IMR-90 (cell line): ENCODE measurements around the gene PCK2. TPM values are rescaled to one million over a fixed set of nuclear protein-coding genes. Genes with fewer than 3 reads are reported as not detected.

Source experiments
- CEBPB ChIP-seq: IDR thresholded peaks from 2 replicates; pipeline ENCODE4 v1.6.1; 2012; ENCODE audit warnings: low read depth, low read length, improper control_type of control experiment
- RFX5 ChIP-seq: IDR thresholded peaks from 2 replicates; pipeline ENCODE4 v1.8.0; 2012; ENCODE audit warnings: low read depth, mild to moderate bottlenecking, low read length, moderate library complexity
- SMC3 ChIP-seq: fragments of 150-350 bp; IDR thresholded peaks from 2 replicates; pipeline ENCODE4 v1.6.1; 2016; ENCODE audit warnings: low read depth, mild to moderate bottlenecking, antibody characterized with exemption, low read length, moderate library complexity
- polyA plus RNA-seq, 3 experiments: library from polyadenylated mRNA; depleted of rRNA; stranded (reverse); fragments of >200 nt; gene quantifications; 2 replicates each; pipeline ENCODE4 v1.2.3, GENCODE V29; 2012; ENCODE audit warnings: low replicate concordance in 1 of 3
- total RNA-seq: library from RNA; depleted of rRNA; stranded (reverse); fragments of >200 nt; gene quantifications from 2 replicates; pipeline ENCODE4 v1.2.3, GENCODE V29; 2012
- TF ChIP-seq, protein P1 (sequence below): fragments of 150-350 bp; IDR thresholded peaks from 2 replicates; pipeline ENCODE4 v1.6.1; 2016; ENCODE audit warnings: low read depth, mild to moderate bottlenecking, low read length, moderate library complexity, borderline replicate concordance
- TF ChIP-seq, protein P2 (sequence below): conservative IDR thresholded peaks from 2 replicates; pipeline ENCODE4 v1.5.1; 2012; ENCODE audit warnings: mild to moderate bottlenecking, low read depth, low read length, improper control_type of control experiment

PCK2 gene
- total and polyA plus RNA-seq, 2 of the 4 experiments (the other 2 are of a cell fraction) = 13.4 to 29.4 TPM

DNA sequence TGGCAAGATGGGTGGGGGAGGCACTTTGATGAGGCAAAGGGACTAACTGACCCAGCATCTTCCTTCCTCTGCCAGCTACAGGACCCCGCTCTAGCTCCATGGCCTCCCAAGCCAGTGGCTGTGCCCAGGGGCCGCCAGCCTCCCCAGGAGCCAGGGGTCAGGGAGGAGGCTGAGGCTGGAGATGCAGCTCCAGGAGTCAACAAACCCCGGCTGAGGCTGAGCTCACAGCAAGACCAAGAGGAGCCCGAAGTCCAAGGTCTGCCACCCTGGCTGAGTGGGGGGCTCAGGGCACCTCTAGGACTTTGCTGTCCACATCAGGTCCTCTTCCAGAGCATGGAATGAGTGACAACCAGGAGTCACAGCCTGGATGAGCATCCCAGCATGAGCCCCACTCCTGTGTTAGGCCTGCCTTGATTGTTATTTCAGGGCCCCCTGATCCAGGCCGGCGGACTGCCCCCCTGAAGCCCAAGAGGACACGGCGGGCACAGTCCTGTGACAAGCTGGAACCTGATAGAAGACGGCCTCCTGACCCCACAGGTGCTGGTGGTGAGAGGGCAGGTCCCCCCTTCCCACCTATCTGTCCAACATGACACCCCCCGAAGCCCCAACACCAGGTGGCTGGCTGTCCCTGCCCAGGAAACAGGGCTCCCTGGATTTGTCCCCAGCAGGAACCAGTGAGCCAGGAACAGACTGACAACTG, 25.2 kb upstream of the PCK2 start (continued):
- TF ChIP-seq, protein P1, sequence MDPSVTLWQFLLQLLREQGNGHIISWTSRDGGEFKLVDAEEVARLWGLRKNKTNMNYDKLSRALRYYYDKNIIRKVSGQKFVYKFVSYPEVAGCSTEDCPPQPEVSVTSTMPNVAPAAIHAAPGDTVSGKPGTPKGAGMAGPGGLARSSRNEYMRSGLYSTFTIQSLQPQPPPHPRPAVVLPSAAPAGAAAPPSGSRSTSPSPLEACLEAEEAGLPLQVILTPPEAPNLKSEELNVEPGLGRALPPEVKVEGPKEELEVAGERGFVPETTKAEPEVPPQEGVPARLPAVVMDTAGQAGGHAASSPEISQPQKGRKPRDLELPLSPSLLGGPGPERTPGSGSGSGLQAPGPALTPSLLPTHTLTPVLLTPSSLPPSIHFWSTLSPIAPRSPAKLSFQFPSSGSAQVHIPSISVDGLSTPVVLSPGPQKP = no peak
- TF ChIP-seq, protein P2, sequence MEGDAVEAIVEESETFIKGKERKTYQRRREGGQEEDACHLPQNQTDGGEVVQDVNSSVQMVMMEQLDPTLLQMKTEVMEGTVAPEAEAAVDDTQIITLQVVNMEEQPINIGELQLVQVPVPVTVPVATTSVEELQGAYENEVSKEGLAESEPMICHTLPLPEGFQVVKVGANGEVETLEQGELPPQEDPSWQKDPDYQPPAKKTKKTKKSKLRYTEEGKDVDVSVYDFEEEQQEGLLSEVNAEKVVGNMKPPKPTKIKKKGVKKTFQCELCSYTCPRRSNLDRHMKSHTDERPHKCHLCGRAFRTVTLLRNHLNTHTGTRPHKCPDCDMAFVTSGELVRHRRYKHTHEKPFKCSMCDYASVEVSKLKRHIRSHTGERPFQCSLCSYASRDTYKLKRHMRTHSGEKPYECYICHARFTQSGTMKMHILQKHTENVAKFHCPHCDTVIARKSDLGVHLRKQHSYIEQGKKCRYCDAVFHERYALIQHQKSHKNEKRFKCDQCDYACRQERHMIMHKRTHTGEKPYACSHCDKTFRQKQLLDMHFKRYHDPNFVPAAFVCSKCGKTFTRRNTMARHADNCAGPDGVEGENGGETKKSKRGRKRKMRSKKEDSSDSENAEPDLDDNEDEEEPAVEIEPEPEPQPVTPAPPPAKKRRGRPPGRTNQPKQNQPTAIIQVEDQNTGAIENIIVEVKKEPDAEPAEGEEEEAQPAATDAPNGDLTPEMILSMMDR = no peak
- no peak for TF ChIP-seq CEBPB
- TF ChIP-seq SMC3 = no peak
- TF ChIP-seq RFX5 = no peak
